GM12801 (cell line): Measurements from ENCODE around the gene TNIP1.

Source experiments
- CTCF ChIP-seq: IDR thresholded peaks from one replicate; pipeline ENCODE4 v1.5.1; 2011; ENCODE audit warnings: control low read depth; ENCODE audit not compliant: insufficient read length; ENCODE audit errors: extremely low read depth

Gene TNIP1

GRCh38 chr5:151071021-151071420 is 9.8 kb downstream of the TNIP1 start:
- TF ChIP-seq CTCF, result no peak

- TF ChIP-seq CTCF, result no peak
Measured at GRCh38 chr5:151070449-151070848, 10.4 kb downstream of the TNIP1 start.

GRCh38 chr5:151068433-151069197 is 12.2 kb downstream of the TNIP1 start:
- TF ChIP-seq CTCF, result no peak

- TF ChIP-seq CTCF, result no peak
Measured at GRCh38 chr5:151067632-151068432, 13.0 kb downstream of the TNIP1 start.

GRCh38 chr5:151066920-151067319 is 13.9 kb downstream of the TNIP1 start:
- TF ChIP-seq CTCF, result no peak

- TF ChIP-seq CTCF, result no peak
Measured at GRCh38 chr5:151065609-151066008, 15.2 kb downstream of the TNIP1 start.

- no peak for TF ChIP-seq CTCF
Measured at GRCh38 chr5:151064916-151065499, 15.8 kb downstream of the TNIP1 start.
